ENCODE results near the gene TXLNG.

Gene TXLNG

GRCh38 chrX:16826207-16826606, 39.9 kb downstream of the TXLNG start:
- TF ChIP-seq, protein P1, sequence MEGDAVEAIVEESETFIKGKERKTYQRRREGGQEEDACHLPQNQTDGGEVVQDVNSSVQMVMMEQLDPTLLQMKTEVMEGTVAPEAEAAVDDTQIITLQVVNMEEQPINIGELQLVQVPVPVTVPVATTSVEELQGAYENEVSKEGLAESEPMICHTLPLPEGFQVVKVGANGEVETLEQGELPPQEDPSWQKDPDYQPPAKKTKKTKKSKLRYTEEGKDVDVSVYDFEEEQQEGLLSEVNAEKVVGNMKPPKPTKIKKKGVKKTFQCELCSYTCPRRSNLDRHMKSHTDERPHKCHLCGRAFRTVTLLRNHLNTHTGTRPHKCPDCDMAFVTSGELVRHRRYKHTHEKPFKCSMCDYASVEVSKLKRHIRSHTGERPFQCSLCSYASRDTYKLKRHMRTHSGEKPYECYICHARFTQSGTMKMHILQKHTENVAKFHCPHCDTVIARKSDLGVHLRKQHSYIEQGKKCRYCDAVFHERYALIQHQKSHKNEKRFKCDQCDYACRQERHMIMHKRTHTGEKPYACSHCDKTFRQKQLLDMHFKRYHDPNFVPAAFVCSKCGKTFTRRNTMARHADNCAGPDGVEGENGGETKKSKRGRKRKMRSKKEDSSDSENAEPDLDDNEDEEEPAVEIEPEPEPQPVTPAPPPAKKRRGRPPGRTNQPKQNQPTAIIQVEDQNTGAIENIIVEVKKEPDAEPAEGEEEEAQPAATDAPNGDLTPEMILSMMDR (conservative IDR thresholded peaks at IDR 0.05; ENCODE audit: low read length), result peak; percentile 54
- peak; percentile 58 for DNase-seq (ENCODE audit: low read depth)
- H3K4me3 ChIP-seq (ENCODE audit: low read length), result peak overlapping the region; percentile 33

GRCh38 chrX:16827225-16827624, 41.0 kb downstream of the TXLNG start:
- TF ChIP-seq, protein P1 (conservative IDR thresholded peaks at IDR 0.05; ENCODE audit: low read length), result no peak
- peak; percentile 20 for DNase-seq (ENCODE audit: low read depth)
- no peak overlapping the region for H3K4me3 ChIP-seq (ENCODE audit: low read length)

DNA sequence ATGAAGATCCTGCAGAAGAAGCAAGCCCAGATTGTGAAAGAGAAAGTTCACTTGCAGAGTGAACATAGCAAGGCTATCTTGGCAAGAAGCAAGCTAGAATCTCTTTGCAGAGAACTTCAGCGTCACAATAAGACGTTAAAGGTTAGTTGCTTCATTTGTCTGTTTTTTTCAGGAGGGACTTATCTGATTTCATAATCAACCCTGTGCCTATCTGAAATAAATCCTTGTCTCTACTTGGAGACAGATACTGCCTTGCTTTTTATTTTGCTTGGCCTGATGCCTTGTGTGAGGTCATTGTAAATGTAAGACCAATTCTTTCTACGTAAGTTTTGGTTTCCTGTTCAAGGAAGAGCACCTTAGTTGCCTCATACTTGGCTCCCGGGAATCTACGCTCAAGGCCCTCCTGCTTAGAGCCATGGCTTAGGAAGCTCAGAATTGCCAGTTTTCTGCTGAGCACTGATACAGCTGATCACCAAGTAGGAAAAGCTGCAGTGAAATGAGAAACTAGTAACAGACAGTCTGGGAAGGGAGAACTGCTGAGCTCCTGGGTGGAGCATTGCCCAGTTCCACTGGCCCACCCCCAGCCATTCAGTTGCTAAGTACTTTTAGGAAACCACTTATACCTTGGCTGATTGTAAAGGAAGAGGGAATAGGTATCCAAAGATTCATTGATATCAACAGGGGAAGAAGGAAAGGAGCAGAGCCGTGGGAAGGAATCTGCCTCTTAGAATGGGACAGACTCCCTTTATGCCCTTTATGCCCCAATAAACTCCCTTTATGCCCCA, 42.0 kb downstream of the TXLNG start:
- H3K4me3 ChIP-seq (ENCODE audit: low read length), result no peak overlapping the region
- TF ChIP-seq, protein P1 (conservative IDR thresholded peaks at IDR 0.05; ENCODE audit: low read length), result no peak
- DNase-seq (ENCODE audit: low read depth), result peak; percentile 54

- no peak for DNase-seq (ENCODE audit: low read depth)
- H3K4me3 ChIP-seq (ENCODE audit: low read length), result no peak overlapping the region
- TF ChIP-seq, protein P1 (conservative IDR thresholded peaks at IDR 0.05; ENCODE audit: low read length), result no peak
These were observed 46.0 kb downstream of the TXLNG start for GRCh38 chrX:16832301-16832700.

GRCh38 chrX:16834806-16835205, 48.5 kb downstream of the TXLNG start:
- TF ChIP-seq, protein P1 (conservative IDR thresholded peaks at IDR 0.05; ENCODE audit: low read length), result no peak
- no peak overlapping the region for H3K4me3 ChIP-seq (ENCODE audit: low read length)
- DNase-seq (ENCODE audit: low read depth), result no peak

GRCh38 chrX:16836371-16836770, 50.1 kb downstream of the TXLNG start:
- peak; percentile 18 for DNase-seq (ENCODE audit: low read depth)
- TF ChIP-seq, protein P1 (conservative IDR thresholded peaks at IDR 0.05; ENCODE audit: low read length), result peak; percentile 20; the same call in 1 of the 2 replicates
- H3K4me3 ChIP-seq (ENCODE audit: low read length), result no peak overlapping the region
